HG03460 (cell line): Measurements from ENCODE around the gene CYLD.

Experiments used
- ATAC-seq: cut with Tn5 transposase; IDR thresholded peaks from one replicate; pipeline ENCODE4 v1.9.1; 2021; ENCODE audit not compliant: unreplicated experiment

The CYLD gene

DNA sequence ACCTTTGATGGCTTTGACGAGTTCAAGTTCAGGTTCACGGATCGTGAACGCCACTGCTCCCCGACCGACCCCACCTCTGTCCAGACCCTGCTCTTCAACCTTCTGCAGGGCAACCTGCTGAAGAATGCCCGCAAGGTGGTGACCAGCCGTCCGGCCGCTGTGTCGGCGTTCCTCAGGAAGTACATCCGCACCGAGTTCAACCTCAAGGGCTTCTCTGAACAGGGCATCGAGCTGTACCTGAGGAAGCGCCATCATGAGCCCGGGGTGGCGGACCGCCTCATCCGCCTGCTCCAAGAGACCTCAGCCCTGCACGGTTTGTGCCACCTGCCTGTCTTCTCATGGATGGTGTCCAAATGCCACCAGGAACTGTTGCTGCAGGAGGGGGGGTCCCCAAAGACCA lies 30.8 kb upstream of the CYLD start:
- ATAC-seq, result no peak

DNA sequence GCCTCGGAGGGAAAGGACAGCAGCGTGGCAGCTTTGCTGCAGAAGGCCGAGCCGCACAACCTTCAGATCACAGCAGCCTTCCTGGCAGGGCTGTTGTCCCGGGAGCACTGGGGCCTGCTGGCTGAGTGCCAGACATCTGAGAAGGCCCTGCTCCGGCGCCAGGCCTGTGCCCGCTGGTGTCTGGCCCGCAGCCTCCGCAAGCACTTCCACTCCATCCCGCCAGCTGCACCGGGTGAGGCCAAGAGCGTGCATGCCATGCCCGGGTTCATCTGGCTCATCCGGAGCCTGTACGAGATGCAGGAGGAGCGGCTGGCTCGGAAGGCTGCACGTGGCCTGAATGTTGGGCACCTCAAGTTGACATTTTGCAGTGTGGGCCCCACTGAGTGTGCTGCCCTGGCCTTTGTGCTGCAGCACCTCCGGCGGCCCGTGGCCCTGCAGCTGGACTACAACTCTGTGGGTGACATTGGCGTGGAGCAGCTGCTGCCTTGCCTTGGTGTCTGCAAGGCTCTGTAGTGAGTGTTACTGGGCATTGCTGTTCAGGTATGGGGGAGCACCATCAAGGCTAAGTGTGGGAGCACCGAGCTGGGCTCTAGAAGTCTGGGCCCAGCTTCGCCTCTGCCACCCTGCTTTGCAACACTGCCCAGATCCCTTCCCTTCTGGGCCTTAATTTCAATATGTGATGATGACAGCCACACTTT lies 29.9 kb upstream of the CYLD start:
- ATAC-seq, result no peak

DNA sequence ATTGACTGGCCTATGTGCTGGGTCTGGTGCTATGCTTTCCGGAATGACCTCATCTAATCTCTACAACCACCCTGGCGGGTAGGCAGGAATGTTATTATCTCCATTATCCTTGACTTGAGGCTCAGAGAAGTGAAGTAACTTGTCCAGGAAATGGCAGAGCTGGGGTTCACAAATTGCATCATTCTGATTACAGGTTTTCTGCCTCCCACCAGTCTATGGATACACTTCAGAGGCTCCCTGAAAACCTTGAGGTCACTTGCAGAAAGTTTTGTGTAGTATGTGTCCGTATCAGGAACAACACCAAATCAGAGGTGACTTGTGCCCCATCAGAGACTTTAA lies 29.4 kb upstream of the CYLD start:
- ATAC-seq, result no peak

DNA sequence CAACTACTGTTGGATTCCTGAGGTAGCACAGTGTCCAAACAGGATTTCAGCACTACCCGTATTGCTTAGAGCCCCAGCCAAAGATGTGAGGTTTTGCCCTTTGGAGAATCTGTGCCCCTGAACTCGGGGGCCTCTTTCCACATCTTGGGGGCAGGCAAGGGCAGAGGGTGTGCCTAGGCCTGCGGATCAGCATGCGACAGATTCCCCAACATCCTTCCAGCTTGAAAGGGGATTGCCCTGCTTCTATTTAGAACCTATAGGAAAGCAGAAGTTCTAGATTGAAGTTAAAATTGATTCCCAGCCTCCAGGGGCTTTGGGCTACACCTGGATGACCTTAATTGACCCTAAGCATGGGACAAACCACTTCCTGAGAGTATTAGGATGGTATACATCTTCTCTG lies 28.9 kb upstream of the CYLD start:
- no peak for ATAC-seq

DNA sequence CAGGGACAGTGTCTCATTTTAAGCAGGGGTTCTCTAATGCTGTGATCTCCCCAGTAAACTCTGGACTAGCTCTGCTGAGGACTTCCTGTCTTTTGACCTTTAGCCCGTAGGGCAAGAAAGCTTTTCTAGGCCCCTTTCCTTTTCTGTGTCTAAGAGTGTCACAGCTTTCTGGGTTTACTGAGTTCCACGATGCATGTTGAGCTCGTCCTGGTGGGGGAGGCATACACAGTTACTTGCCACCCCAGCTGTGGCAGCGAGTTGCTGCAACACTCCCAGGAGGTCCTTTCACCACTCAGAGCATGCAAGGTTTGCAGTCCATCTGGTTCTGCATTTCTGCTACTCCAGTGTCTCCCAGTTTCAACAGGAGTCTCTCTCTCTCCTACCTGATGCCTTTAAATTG lies 24.8 kb upstream of the CYLD start:
- ATAC-seq, result no peak

DNA sequence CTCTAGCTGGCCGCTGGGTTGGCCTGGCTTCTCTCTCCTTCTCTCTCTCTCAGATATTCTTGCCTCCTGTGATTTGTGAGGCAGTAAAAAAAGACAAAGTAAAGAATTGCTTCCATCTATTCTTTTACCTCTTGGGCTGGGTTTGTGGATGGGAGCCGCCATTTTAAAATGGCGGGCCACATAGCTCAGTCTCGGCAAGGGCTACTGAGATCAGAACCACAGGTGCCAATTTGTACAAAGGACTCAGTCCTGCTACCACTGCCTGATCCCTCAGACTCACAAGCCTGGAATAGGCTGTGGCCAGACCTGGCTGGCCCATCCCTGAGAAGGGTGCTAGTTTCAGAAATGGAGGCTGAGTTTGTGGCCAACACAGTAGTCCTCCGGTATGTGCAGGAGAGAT lies 24.4 kb upstream of the CYLD start:
- no peak for ATAC-seq

DNA sequence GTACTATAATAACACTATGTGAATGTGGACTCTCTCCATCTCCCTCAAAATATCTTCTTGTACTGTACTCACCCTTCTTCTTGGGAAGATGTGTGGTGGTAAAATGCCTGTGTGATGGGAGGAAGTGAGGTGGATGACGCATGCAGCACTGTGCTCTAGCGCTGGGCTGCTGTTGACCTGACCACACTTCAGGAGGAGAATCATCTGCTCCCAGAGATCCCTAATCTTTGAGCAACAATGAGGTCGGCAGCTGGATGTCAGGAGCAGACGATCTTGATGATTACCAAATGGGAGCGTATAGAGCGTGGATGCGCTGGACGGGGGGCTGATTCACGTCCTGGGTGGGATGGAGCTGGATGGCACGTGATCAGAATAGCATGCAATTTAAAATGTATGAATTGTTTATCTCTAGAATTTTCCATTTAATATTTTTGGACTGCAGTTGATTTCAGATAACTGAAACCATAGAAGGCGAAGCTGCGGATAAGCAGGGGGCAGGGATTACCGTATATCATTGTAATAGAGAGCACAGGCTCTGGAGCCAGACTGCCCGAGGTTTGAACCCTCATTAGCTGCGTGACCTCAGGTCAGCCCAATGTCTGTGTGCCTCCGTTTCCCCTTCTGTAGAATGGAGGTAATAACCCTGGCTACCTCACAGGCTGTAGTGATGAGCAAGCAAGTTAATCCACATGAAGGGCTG lies 23.7 kb upstream of the CYLD start:
- ATAC-seq, result no peak

DNA sequence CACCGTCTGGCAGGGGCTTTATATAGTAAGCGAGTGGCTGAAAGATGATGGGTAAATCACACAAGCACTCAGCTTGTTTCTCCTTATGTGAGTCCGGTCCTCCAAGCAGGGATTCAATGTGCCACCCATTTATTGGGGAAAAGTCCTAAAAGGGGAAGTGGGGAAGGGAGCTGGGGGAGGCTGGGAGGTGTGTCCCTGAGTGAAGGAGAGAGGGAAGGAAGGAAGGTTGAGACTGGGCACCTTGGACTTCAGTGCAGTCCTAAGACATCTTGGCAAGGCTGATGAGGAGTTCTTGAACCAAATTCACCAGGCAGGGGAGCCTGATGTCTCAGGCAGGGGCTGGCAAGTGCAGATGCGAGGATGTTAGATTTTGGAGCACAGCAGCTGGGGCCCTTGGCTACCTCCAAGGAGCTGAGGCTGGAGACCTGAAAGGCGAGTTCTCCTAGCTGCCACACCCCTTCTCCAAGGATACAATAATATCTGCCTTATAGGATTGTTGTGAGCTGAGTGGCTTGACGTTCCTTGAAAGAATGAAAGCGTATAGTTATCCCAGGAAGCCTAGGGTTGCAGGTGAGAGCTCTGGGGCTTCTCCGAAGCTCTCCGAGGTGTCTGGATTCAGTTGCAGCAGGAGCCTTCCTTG lies 23.0 kb upstream of the CYLD start:
- no peak for ATAC-seq

DNA sequence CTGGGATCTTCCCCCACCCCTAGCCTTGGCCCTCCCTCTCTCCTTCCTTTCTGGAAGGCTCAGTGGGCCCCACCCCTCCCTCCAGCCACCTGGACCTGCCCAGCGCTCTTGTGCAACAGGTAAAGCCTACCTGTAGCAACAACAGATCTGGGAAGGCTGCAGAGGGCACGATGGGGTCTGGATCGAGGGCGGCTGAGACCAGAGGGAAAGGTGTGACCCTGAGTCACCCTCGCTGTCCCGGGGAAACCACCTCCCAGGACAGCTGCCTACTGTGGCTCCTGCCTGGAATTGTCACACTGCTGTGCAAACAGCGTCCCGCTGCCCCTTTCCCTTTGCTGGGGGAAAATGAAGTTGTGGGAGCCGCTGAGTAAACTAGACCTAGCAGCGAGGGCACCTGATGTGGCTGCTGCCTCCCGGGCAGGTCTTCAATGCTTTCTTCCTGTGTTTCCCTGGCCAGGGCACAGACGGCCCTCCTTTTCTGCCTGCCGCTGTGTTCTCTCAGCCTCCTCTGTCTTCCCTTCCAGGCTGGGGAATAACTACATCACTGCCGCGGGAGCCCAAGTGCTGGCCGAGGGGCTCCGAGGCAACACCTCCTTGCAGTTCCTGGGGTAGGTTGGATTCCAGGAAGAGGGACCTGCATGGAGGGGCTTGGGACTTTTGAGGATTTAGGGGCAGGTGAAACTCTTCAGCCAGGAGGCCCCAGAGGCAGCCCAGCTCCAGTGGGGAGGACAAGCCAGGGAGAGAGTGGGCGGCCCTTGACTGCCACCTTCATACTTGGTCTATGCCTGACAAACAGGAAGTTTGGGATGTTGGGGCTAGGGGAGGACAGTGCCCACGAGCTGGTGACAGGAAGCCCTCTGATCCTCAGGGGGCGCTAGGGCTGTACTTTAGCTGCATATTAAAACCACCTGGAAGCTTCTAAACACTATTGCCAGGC lies 22.2 kb upstream of the CYLD start:
- ATAC-seq, result no peak

DNA sequence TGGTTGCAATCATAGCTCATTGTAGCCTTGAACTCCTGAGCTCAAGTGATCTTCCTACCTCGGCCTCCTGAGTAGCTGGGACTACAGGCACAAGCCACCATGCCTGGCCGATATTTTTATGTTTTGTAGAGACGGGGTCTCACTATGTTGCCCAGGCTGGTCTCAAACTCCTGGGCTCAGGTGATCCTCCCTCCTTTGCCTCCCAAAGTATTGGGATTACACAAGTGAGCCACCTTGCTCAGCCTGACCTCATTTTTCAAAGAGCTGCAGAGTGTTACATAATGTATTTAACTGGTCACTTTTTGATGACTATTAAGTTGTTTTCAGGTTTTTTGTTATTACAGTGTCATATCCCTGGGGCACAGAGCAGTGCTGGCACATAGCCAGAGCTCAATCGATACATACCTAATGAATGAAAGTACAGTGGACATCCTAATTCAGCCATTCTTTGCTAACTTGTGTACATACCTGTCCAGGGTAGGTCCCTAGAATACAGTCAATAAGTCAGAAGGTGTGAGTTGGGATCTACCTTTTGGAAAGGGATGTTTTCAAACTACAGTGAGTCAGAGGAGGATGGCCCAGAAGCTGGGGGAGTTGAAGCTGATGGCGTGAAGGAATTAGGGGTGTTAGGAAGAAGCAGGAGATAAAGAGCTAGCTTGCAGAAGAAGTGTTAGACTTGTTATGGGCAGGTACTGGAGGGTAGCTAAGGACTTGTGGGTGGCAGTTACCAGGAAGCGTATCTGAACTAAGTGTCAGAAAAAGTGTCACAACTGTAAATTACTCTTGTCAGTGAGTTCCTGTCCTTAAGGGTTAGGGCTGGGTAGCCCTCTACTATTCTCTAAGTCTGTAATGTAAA lies 20.1 kb upstream of the CYLD start:
- ATAC-seq, result no peak

DNA sequence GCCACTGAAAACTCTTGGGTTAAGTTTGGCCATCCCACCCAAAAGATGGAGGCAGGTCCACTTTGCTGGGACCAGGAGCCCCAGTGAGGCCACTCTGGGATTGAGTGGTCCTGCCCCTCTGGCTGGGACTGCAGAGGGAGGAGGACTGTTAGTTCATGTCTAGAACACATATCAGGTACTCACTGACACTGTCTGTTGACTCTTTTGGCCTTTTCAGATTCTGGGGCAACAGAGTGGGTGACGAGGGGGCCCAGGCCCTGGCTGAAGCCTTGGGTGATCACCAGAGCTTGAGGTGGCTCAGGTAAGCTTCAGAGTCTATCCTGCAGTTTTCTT lies 19.5 kb upstream of the CYLD start:
- ATAC-seq, result no peak

DNA sequence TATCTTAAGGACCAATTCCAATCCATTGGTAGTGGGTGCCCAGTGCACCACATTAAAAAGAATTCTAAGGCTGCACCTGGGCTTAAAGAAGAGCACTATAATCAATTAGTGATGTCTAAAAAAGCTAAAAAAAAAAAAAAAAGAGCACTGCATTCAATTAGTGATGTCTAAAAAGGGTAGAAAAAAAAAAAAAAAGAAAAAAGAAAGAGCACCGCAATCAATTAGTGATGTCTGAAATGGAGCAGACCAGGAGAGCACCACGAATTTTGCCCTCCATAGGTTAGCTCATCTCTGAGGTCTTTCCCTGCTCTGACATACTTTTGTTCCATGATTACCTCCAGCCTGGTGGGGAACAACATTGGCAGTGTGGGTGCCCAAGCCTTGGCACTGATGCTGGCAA lies 18.9 kb upstream of the CYLD start:
- ATAC-seq, result no peak

DNA sequence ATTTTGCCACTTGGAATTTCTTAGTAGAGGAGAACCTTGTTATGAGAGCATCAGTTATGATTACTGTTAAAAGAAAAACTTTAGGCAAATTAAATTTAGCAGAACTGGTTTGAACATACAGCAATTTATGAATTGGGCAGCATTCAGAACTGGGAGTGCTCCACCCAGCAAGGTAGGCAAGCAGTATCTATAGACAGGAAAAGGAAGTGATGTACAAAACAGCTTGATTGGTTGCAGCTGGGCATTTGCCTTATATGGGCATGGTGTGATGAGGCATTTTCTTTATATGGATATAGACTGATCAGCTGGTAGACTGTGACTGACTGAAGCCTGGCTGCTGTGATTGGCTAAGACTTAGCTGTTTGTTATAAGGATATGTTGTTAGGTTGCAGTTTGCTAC lies 17.6 kb upstream of the CYLD start:
- ATAC-seq, result no peak

DNA sequence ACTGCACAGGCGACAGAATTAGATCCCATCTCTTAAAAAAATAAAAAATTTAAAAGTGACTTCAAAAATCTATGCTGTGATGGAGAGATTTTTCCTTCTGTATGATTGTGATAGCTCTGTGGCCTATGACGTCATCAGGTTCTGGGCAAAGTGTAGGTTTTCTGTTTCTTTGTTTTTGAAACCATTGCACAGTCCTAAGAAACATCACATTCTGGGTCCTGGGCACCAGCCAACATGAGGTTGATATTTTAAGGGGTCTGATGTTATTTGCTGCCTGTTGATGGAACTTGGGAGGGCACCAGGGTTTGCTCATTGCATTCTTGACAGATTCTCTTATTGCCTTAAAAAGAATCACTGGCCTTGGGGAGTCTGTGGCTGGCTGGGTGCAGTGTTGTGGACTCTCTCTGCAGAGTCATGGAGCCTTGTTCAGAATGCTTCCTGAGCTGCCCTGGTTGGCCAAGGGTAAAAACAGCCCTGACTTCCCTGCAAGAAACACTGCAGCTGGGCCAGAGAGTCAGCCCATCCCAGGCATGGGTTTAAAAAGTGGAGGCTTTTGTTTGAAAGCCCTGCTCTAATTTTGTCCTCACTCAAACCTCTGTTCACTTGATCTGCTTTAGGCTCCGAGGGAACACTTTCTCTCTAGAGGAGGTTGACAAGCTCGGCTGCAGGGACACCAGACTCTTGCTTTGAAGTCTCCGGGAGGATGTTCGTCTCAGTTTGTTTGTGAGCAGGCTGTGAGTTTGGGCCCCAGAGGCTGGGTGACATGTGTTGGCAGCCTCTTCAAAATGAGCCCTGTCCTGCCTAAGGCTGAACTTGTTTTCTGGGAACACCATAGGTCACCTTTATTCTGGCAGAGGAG lies 10.5 kb upstream of the CYLD start:
- ATAC-seq, result no peak

DNA sequence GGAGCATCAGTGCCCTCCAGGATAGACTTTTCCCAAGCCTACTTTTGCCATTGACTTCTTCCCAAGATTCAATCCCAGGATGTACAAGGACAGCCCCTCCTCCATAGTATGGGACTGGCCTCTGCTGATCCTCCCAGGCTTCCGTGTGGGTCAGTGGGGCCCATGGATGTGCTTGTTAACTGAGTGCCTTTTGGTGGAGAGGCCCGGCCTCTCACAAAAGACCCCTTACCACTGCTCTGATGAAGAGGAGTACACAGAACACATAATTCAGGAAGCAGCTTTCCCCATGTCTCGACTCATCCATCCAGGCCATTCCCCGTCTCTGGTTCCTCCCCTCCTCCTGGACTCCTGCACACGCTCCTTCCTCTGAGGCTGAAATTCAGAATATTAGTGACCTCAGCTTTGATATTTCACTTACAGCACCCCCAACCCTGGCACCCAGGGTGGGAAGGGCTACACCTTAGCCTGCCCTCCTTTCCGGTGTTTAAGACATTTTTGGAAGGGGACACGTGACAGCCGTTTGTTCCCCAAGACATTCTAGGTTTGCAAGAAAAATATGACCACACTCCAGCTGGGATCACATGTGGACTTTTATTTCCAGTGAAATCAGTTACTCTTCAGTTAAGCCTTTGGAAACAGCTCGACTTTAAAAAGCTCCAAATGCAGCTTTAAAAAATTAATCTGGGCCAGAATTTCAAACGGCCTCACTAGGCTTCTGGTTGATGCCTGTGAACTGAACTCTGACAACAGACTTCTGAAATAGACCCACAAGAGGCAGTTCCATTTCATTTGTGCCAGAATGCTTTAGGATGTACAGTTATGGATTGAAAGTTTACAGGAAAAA lies 9.7 kb upstream of the CYLD start:
- ATAC-seq, result no peak

DNA sequence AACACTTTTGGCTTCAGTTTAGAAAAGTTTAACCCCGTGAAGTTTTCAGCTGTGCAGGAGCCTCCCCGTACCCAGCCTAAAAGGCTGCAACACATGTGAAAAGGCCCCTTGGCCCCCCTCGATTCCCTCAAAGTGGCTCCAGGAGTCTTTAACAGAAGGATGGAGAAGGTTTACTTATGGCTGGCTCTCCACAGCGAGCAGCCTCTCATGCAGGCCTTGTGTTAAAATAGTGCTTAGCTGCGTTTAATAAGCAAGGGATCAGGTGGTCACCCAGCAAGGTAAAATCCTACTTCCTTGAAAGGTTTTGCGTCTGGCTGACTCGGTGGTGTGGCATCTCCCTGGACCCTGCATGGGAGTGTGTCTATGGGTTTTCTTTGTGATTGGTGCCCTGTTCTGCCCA lies 8.4 kb upstream of the CYLD start:
- no peak for ATAC-seq

DNA sequence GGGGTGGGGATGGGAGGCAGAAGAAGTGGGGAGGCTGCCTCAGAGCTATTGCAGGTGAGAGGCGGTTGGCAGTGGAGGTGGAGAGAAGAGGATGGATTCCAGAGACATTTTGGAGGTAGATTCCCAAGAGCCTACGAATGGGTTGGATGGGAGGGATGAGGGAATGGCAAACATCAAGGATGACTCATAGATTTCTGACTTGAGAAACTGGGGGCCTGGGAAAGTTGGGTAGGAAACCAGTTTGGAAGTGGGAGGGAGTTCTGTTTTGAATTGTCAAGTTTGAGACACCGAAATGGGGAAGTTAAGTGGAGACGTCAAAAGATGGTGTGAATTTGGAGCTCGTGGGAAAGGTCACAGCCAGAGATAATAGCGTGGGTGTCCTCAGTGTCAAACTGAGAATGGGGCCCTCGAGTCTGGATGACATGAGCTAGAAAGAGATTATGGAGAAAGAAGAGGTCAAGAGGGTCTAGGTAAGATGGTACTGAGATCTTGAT lies 6.2 kb upstream of the CYLD start:
- no peak for ATAC-seq

DNA sequence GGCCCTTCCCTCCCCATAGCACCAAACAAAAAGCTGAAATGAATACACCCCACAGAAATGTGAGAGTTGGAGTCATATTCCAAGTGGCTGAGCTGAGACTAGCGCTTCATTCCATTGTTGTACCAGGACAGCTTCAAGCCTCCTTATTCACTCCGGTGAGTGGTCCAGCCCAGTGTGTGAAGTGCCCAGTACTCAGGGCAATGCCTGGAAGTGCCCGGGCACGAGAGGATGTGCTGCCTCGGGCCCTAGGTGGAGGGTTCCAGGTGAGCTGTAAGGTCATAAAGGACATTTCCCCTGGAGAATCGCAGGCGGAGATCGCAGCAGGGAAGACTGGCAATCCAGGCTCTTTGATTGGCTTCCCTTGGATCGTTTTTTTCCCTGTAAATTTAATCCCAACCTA lies 5.4 kb upstream of the CYLD start:
- no peak for ATAC-seq
